ENCODE results near the gene HTR1D.

DNA sequence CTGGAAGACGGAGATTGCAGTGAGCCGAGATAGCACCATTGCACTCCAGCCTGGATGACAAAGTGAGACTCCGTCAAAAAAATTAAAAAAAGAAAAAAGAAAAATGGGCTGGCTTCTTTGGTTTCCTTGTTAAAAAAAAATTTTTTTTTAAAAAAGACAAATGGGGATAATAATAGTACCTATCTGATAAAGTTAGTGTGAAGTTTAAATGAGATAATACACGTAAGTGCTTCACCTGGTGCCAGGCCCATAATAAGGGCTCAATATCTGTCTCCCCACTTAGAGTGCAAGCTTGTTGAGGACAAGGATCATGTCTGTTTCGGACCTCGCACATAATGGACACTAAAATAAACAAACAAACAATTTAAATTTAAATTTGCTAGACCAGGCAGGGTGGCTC is 30.0 kb upstream of the HTR1D start:
- TF ChIP-seq, protein P1, sequence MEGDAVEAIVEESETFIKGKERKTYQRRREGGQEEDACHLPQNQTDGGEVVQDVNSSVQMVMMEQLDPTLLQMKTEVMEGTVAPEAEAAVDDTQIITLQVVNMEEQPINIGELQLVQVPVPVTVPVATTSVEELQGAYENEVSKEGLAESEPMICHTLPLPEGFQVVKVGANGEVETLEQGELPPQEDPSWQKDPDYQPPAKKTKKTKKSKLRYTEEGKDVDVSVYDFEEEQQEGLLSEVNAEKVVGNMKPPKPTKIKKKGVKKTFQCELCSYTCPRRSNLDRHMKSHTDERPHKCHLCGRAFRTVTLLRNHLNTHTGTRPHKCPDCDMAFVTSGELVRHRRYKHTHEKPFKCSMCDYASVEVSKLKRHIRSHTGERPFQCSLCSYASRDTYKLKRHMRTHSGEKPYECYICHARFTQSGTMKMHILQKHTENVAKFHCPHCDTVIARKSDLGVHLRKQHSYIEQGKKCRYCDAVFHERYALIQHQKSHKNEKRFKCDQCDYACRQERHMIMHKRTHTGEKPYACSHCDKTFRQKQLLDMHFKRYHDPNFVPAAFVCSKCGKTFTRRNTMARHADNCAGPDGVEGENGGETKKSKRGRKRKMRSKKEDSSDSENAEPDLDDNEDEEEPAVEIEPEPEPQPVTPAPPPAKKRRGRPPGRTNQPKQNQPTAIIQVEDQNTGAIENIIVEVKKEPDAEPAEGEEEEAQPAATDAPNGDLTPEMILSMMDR (IDR thresholded peaks at IDR 0.05) = no peak
- TF ChIP-seq CREM (CRISPR knock-in tag; IDR thresholded peaks at IDR 0.05) (no peak), MXD4 (CRISPR knock-in tag; IDR thresholded peaks at IDR 0.05; ENCODE audit: borderline replicate concordance) (no peak), CREB1 (CRISPR knock-in tag; IDR thresholded peaks at IDR 0.05) (no peak), SP1 (CRISPR knock-in tag; conservative IDR thresholded peaks at IDR 0.05) (no peak), ZNF423 (CRISPR knock-in tag; IDR thresholded peaks at IDR 0.05) (no peak), MYBL2 (CRISPR knock-in tag; IDR thresholded peaks at IDR 0.05) (no peak), GABPB1 (CRISPR knock-in tag; IDR thresholded peaks at IDR 0.05) (no peak), RELA (CRISPR knock-in tag; IDR thresholded peaks at IDR 0.05; ENCODE audit: borderline replicate concordance) (no peak), ZBTB21 (CRISPR knock-in tag; IDR thresholded peaks at IDR 0.05; ENCODE audit: borderline replicate concordance) (no peak)
- TF ChIP-seq, protein P2, sequence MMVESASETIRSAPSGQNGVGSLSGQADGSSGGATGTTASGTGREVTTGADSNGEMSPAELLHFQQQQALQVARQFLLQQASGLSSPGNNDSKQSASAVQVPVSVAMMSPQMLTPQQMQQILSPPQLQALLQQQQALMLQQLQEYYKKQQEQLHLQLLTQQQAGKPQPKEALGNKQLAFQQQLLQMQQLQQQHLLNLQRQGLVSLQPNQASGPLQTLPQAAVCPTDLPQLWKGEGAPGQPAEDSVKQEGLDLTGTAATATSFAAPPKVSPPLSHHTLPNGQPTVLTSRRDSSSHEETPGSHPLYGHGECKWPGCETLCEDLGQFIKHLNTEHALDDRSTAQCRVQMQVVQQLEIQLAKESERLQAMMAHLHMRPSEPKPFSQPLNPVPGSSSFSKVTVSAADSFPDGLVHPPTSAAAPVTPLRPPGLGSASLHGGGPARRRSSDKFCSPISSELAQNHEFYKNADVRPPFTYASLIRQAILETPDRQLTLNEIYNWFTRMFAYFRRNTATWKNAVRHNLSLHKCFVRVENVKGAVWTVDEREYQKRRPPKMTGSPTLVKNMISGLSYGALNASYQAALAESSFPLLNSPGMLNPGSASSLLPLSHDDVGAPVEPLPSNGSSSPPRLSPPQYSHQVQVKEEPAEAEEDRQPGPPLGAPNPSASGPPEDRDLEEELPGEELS (CRISPR knock-in tag; IDR thresholded peaks at IDR 0.05) = no peak
- TF ChIP-seq, protein P3, sequence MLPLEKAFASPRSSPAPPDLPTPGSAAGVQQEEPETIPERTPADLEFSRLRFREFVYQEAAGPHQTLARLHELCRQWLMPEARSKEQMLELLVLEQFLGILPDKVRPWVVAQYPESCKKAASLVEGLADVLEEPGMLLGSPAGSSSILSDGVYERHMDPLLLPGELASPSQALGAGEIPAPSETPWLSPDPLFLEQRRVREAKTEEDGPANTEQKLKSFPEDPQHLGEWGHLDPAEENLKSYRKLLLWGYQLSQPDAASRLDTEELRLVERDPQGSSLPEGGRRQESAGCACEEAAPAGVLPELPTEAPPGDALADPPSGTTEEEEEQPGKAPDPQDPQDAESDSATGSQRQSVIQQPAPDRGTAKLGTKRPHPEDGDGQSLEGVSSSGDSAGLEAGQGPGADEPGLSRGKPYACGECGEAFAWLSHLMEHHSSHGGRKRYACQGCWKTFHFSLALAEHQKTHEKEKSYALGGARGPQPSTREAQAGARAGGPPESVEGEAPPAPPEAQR (CRISPR knock-in tag; IDR thresholded peaks at IDR 0.05) = no peak
- TF ChIP-seq, protein P4, sequence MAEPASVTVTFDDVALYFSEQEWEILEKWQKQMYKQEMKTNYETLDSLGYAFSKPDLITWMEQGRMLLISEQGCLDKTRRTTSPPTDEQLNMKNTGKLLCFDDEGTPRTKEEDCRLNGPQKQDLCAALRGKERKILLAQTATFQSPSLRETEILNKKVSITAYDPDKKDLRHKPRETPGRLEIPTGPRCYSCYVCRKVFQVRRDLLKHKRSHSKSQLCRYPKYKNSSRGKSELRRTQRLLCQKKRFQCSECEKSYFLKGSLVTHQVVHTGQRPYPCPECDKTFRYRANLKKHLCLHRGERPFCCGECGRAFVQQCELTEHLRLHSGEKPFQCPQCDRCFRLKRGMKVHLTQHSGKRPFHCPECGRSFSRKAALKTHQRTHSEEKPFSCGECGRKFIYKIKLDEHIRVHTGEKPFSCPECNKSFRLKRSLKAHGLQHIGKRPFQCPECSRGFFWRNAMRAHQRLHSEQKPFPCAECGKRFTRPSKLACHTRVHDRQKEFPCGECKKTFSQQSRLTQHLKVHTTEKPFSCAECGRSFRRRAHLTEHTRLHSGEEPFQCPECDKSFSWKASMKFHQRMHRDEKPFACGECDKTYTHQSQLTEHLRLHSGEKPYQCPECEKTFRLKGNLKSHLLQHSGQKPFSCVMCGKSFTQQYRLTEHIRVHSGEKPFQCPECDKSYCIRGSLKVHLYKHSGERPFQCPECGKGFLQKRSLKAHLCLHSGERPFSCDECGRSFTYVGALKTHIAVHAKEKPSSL (CRISPR knock-in tag; conservative IDR thresholded peaks at IDR 0.05) = no peak
- TF ChIP-seq, protein P5, sequence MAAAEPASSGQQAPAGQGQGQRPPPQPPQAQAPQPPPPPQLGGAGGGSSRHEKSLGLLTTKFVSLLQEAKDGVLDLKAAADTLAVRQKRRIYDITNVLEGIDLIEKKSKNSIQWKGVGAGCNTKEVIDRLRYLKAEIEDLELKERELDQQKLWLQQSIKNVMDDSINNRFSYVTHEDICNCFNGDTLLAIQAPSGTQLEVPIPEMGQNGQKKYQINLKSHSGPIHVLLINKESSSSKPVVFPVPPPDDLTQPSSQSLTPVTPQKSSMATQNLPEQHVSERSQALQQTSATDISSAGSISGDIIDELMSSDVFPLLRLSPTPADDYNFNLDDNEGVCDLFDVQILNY (CRISPR knock-in tag; IDR thresholded peaks at IDR 0.05) = no peak

Data from WTC11 (cell line).